H9 (cell line): ENCODE results near the gene ADGRG2. TPM values are rescaled to one million over a fixed set of nuclear protein-coding genes. Genes with fewer than 3 reads are reported as not detected.

ENCODE experiments used
- DNase-seq: peaks from one replicate; pipeline ENCODE4 v3.0.0-alpha.2; 2017
- H2AFZ ChIP-seq: one replicate; pipeline ENCODE4 v1.6.1; 2013; ENCODE audit warnings: mild to moderate bottlenecking, low read length, control low read depth, moderate library complexity
- H2AK5ac ChIP-seq: 2 replicates; pipeline ENCODE4 v1.6.1; 2013; ENCODE audit warnings: low read length, control low read depth, mixed read lengths; ENCODE audit not compliant: insufficient read length
- H2BK120ac ChIP-seq: one replicate; pipeline ENCODE4 v1.6.1; 2013; ENCODE audit warnings: low read depth, mild to moderate bottlenecking, low read length, control low read depth, inconsistent platforms; ENCODE audit not compliant: poor library complexity, severe bottlenecking
- H2BK12ac ChIP-seq: 2 replicates; pipeline ENCODE4 v1.6.1; 2013; ENCODE audit warnings: low read length, control low read depth, mixed read lengths, low read depth; ENCODE audit not compliant: insufficient read length
- H2BK15ac ChIP-seq: 2 replicates; pipeline ENCODE4 v1.6.1; 2013; ENCODE audit warnings: low read depth, low read length, control low read depth
- H2BK20ac ChIP-seq: one replicate; pipeline ENCODE4 v1.6.1; 2013; ENCODE audit warnings: low read depth, mild to moderate bottlenecking, low read length, control low read depth, inconsistent platforms; ENCODE audit not compliant: poor library complexity, severe bottlenecking
- H2BK5ac ChIP-seq: 2 replicates; pipeline ENCODE4 v1.6.1; 2013; ENCODE audit warnings: low read length, control low read depth, mixed read lengths; ENCODE audit not compliant: insufficient read length
- H3K14ac ChIP-seq: 2 replicates; pipeline ENCODE4 v1.6.1; 2013; ENCODE audit warnings: low read length, control low read depth; ENCODE audit not compliant: insufficient read depth
- H3K18ac ChIP-seq: 2 replicates; pipeline ENCODE4 v1.6.1; 2013; ENCODE audit warnings: low read depth, mild to moderate bottlenecking, mixed read lengths, low read length, control low read depth; ENCODE audit not compliant: insufficient read length
- H3K23ac ChIP-seq: 2 replicates; pipeline ENCODE4 v1.6.1; 2013; ENCODE audit warnings: low read length, control low read depth, mixed read lengths, low read depth; ENCODE audit not compliant: insufficient read length
- H3K23me2 ChIP-seq: 2 replicates; pipeline ENCODE4 v1.6.1; 2013; ENCODE audit warnings: low read depth, mild to moderate bottlenecking, mixed read lengths, low read length, control low read depth; ENCODE audit not compliant: insufficient read length, poor library complexity, severe bottlenecking
- H3K27ac ChIP-seq: 2 replicates; pipeline ENCODE4 v1.5.1; 2013; ENCODE audit warnings: low read length, control low read depth, mixed read lengths, low read depth; ENCODE audit not compliant: insufficient read length
- H3K27me3 ChIP-seq: 2 replicates; pipeline ENCODE4 v1.6.1; 2013; ENCODE audit warnings: low read length, control low read depth, inconsistent platforms; ENCODE audit not compliant: insufficient read depth
- H3K4ac ChIP-seq: 2 replicates; pipeline ENCODE4 v1.6.1; 2013; ENCODE audit warnings: low read depth, mild to moderate bottlenecking, control low read depth, inconsistent platforms, low read length, moderate library complexity
- H3K4me1 ChIP-seq: 2 replicates; pipeline ENCODE4 v1.6.1; 2013; ENCODE audit warnings: low read length, control low read depth, inconsistent platforms; ENCODE audit not compliant: insufficient read depth
- H3K4me2 ChIP-seq: 2 replicates; pipeline ENCODE4 v1.6.1; 2013; ENCODE audit warnings: low read length, control low read depth, mixed read lengths; ENCODE audit not compliant: insufficient read length, insufficient read depth
- H3K56ac ChIP-seq: 2 replicates; pipeline ENCODE4 v1.6.1; 2013; ENCODE audit warnings: low read depth, mild to moderate bottlenecking, mixed read lengths, low read length, control low read depth; ENCODE audit not compliant: insufficient read length
- H3K79me1 ChIP-seq: 2 replicates; pipeline ENCODE4 v1.6.1; 2013; ENCODE audit warnings: low read depth, mild to moderate bottlenecking, moderate library complexity, low read length, control low read depth, inconsistent platforms; ENCODE audit not compliant: insufficient read depth, poor library complexity, severe bottlenecking
- H3K79me2 ChIP-seq: 2 replicates; pipeline ENCODE4 v1.6.1; 2013; ENCODE audit warnings: low read length, control low read depth, inconsistent platforms; ENCODE audit not compliant: insufficient read depth
- H3K9ac ChIP-seq: 2 replicates; pipeline ENCODE4 v1.6.1; 2013; ENCODE audit warnings: low read length, control low read depth, mixed read lengths; ENCODE audit not compliant: insufficient read length; ENCODE audit errors: extremely low read depth
- H3K9me3 ChIP-seq: one replicate; pipeline ENCODE4 v1.6.1; 2013; ENCODE audit warnings: low read depth, low read length, inconsistent platforms; ENCODE audit not compliant: control insufficient read depth
- H3T11ph ChIP-seq: one replicate; pipeline ENCODE4 v1.6.1; 2013; ENCODE audit warnings: mild to moderate bottlenecking, low read length, control low read depth, inconsistent platforms
- H4K20me1 ChIP-seq: one replicate; pipeline ENCODE4 v1.6.1; 2013; ENCODE audit not compliant: control insufficient read depth, insufficient read length, insufficient read depth
- H4K5ac ChIP-seq: 2 replicates; pipeline ENCODE4 v1.6.1; 2013; ENCODE audit warnings: low read depth, mild to moderate bottlenecking, mixed read lengths, low read length, control low read depth; ENCODE audit not compliant: insufficient read length
- H4K8ac ChIP-seq: replicated peaks from 2 replicates; pipeline ENCODE4 v1.6.1; 2013; ENCODE audit warnings: low read length, control low read depth, mixed read lengths, low read depth; ENCODE audit not compliant: insufficient read length
- H4K91ac ChIP-seq: 2 replicates; pipeline ENCODE4 v1.6.1; 2013; ENCODE audit warnings: low read depth, mild to moderate bottlenecking, moderate library complexity, mixed read lengths, low read length, control low read depth; ENCODE audit not compliant: insufficient read length
- H3K27ac Mint-ChIP-seq, 3 experiments: 2 replicates in 2 of 3; 3 replicates in 1 of 3; pipeline ENCODE4 v1.8.0; 2020 to 2021; ENCODE audit warnings: mixed read lengths in 3 of 3, mild to moderate bottlenecking in 1 of 3, moderate library complexity in 1 of 3
- H3K27me3 Mint-ChIP-seq: 2 replicates; pipeline ENCODE4 v1.8.0; 2021; ENCODE audit warnings: low read depth, mild to moderate bottlenecking, moderate library complexity, mixed read lengths
- H3K36me3 Mint-ChIP-seq, 3 experiments: 2 replicates in 2 of 3; 3 replicates in 1 of 3; pipeline ENCODE4 v1.8.0; 2020 to 2021; ENCODE audit warnings: low read depth in 3 of 3, mixed read lengths in 3 of 3; ENCODE audit not compliant: insufficient read depth in 1 of 3
- H3K4me1 Mint-ChIP-seq, 2 experiments: 2 replicates each; pipeline ENCODE4 v1.8.0; 2020; ENCODE audit warnings: mixed read lengths in 2 of 2
- H3K4me3 Mint-ChIP-seq, 2 experiments: 2 replicates in 1 of 2; 3 replicates in 1 of 2; pipeline ENCODE4 v1.8.0; 2020 to 2021; ENCODE audit warnings: mild to moderate bottlenecking in 2 of 2, mixed read lengths in 2 of 2, moderate library complexity in 1 of 2
- H3K9me3 Mint-ChIP-seq, 2 experiments: 2 replicates in 1 of 2; 3 replicates in 1 of 2; pipeline ENCODE4 v1.8.0; 2020; ENCODE audit warnings: mild to moderate bottlenecking in 2 of 2, mixed read lengths in 2 of 2, moderate library complexity in 1 of 2
- CTCF ChIP-seq: fragments of 200-600 bp; sonication (generic); conservative IDR thresholded peaks from 3 replicates; pipeline ENCODE4 v1.8.0; 2021; ENCODE audit warnings: antibody characterized with exemption, mild to moderate bottlenecking
- WGBS: extraction: QIAGEN DNeasy Blood & Tissue Kit; methylation state at CpG from one replicate; pipeline ENCODE4 v1.1.7; 2013; ENCODE audit warnings: missing lambda C conversion rate, low lambda C conversion rate, mixed read lengths; ENCODE audit not compliant: insufficient read length; ENCODE audit errors: extremely low coverage; 5-methylcytosine and 5-hydroxymethylcytosine counted together
- total RNA-seq: library from RNA; stranded (reverse); gene quantifications from 2 replicates; pipeline ENCODE4 v1.2.1, GENCODE V29; 2021

ADGRG2 gene
- total RNA-seq, 1 experiment from 2014 or later, result 6.8 TPM

DNA sequence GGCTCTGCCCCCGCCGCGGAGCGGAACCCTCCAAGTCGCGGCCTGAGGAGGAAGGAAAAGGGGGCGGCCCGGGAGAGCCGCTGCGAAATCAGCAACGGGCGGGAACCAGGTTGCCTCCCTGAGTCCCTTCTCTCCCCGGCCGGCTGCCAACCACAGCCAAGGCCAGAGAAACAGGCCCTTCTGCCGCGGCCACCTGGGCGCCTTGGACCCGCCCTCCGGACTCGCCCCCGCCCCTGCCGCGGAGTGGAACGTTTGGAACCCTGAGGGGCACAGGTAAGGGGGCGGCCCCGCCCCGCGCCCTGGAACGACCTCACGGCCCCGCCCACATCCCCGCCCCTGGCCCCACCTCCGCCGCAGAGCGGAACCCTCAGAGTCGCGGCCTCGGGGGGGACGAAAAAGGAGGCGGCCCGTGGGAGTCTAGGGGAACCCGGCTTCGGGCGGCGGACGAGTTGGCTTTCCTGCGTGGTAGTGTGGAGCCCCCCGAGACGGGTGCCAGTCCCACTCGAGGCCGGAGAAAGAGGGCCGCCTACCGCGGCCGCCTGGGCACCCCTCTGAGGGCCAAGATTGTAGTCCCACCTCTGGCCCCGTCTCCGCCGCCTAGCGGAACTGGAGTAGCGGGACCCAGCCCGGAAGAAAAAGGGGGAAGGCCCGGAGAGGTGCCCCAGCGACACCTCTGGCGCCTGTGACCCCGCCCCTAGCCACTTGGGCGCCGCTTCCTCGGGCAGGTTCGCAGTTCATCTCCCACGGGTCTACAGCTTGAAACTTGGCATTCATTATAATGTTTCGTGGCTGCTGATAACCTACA, 137.7 kb downstream of the ADGRG2 start:
- no peak overlapping the region for H3K56ac ChIP-seq
- H3K27me3 ChIP-seq, result no peaks in the 10 kb centered on the region
- peaks cover 0 to 4% of the 10 kb centered on the region in 2 experiments; a peak in 1 of 4 replicates for H3K4me1 Mint-ChIP-seq
- no peaks in the 10 kb centered on the region; the same call in 1 of the 2 replicates for H3K79me2 ChIP-seq
- H3K4me3 Mint-ChIP-seq, result peak overlapping the region; percentile 79 to 83
- no peak overlapping the region for H2AK5ac ChIP-seq
- H3K27ac Mint-ChIP-seq, result peak overlapping the region in 1 of 3 experiments; percentile 59; a peak in 1 of 7 replicates
- peak overlapping the region; percentile 76 for H3K9ac ChIP-seq
- peaks cover 0 to 4% (median 0%) of the 10 kb centered on the region in 3 experiments; a peak in 4 of 7 replicates for H3K36me3 Mint-ChIP-seq
- no peak overlapping the region for H2BK15ac ChIP-seq
- peak overlapping the region; percentile 96 for H3K4me2 ChIP-seq
- no peak overlapping the region for H4K91ac ChIP-seq
- H4K5ac ChIP-seq, result no peak overlapping the region
- no peak overlapping the region for H2BK5ac ChIP-seq
- H3K18ac ChIP-seq, result no peak overlapping the region
- peaks cover 3% of the 10 kb centered on the region for H3K23me2 ChIP-seq
- H3K9me3 ChIP-seq, result peaks cover 19% of the 10 kb centered on the region
- H3K4ac ChIP-seq, result no peak overlapping the region
- H2BK120ac ChIP-seq, result no peak overlapping the region
- peaks cover 53% of the 10 kb centered on the region in 2 experiments for H3K9me3 Mint-ChIP-seq
- peaks cover 2% of the 10 kb centered on the region for H3K79me1 ChIP-seq
- peak; percentile 43; the same call in 2 of the 3 replicates for TF ChIP-seq CTCF
- H4K20me1 ChIP-seq, result no peaks in the 10 kb centered on the region
- no peak overlapping the region for H4K8ac ChIP-seq
- H2BK20ac ChIP-seq, result no peak overlapping the region
- no peaks in the 10 kb centered on the region for H3K27me3 Mint-ChIP-seq
- peak; percentile 82 for DNase-seq
- H2BK12ac ChIP-seq, result no peak overlapping the region
- peak overlapping the region; percentile 26 for H3K27ac ChIP-seq
- no CpG with 5 or more reads among the region's 71 CpGs for WGBS
- H3K4me1 ChIP-seq, result no peaks in the 10 kb centered on the region
- no peak overlapping the region for H3K23ac ChIP-seq
- peak overlapping the region; percentile 88; the same call in 1 of the 2 replicates for H3K14ac ChIP-seq
- H3T11ph ChIP-seq, result no peak overlapping the region
- H2AFZ ChIP-seq, result no peak overlapping the region
